CD4-positive, alpha-beta T cell treated with Interleukin-4 for 4 hours (primary cell): ENCODE measurements around the gene ENC1.
A peak's percentile ranks its signal among the peaks of the same experiment; 100 is the strongest.

Source experiments
- DNase-seq: peaks from one replicate; pipeline ENCODE4 v3.0.0-alpha.2; 2020

The ENC1 gene

GRCh38 chr5:74603376-74603775 lies 37.2 kb downstream of the ENC1 start:
- no peak for DNase-seq

- DNase-seq, result no peak
Measured at GRCh38 chr5:74599148-74599547, 41.4 kb downstream of the ENC1 start.

GRCh38 chr5:74598731-74599130 lies 41.8 kb downstream of the ENC1 start:
- DNase-seq, result no peak

DNA sequence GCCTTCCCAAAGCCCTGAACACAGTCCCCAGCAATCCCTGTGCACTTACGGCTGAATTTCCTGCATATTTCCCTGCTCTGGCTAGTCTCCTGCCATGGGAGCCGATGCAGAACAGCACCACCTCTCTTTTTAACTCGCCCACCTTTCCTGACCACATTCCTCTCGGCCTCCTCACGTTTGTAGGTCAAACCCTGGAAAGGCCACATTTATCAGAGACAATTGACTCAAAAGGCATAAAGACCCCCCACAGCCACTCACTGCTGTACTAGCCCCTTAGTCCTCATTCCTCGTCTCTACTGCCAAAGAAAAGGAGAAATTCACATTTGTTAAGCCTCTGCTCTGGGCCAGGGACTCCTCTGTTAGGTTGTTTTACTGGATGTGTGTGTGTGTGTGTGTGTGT lies 43.6 kb downstream of the ENC1 start:
- DNase-seq, result no peak

DNA sequence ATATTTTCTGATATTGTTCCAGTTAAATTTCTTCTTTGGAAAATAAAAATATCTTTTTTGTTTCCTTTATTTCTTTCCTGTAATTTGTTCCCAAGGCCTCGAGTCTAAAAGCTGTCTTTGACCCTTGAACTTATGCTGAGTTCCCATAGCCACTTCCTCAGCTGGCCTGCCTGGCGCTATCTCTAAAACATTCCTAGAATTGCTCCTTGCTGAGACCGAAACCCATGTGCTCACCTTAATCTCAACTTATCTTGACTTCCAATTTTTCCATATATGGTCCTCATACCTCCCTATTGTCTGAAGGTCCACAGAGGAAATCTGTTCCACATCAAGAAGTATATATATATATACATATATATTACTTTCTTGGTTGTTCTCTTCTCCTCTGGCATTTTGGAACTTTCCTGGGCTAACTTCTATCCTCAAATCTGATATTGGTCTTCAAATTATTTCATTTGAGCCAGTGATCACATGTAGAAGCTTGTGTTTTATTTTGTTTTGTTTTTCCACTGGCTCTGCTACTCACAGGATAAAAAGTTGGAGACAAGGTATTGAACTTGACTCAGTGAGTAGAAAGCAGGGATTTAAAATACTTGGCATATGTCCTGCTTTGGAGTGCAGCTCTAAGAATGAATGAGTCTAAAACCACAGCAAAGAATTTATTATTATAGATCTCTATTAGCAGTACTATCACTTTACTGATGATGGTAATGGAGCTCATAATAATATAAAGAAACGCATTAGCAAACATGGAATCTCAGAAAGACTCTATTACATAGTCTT lies 45.2 kb downstream of the ENC1 start:
- no peak for DNase-seq

DNA sequence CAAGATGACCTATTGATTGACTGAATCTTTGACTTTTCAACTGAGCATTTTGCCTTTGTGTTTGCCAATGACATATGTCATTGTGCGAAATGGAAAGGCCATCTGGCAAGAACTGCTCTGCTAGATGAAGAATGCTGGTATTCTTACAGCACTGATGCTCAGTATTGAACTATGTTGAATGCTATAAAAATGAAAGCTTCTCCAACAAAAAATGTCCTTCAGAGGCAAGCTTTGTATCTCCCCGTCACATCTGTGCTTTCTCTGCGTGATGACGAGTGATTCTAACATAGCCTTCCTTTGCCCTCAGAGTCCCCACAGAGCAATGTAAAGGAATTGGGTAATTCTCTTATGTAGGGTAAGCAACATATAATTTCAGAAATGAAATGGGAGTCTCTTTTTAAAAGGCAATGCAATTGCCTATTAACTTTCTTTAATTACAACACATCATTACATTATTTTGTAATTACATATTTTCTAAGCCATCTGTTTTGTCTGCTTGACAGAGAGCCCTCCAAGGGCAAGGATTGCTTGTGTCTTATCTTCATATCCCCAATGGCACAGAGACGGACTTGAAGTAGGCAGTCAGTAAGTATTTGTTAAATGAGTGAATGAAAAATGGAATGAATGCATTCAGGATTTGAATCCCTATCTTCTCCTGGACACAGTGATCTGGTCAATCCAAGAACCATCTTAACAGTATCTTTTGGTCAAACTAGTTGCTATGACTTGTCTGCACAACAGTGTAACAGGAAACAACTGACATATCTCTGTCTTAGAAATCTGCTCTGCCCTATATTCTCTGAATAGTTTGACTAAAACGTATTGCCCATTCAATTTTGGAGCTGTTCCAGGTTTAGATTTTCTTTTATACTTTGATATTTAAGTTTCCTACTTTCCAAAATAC lies 46.1 kb downstream of the ENC1 start:
- no peak for DNase-seq

- no peak for DNase-seq
Measured at GRCh38 chr5:74589204-74590056, 51.1 kb downstream of the ENC1 start.

- no peak for DNase-seq
Measured at GRCh38 chr5:74588415-74588814, 52.1 kb downstream of the ENC1 start.

GRCh38 chr5:74587890-74588289 lies 52.6 kb downstream of the ENC1 start:
- DNase-seq, result no peak

DNA sequence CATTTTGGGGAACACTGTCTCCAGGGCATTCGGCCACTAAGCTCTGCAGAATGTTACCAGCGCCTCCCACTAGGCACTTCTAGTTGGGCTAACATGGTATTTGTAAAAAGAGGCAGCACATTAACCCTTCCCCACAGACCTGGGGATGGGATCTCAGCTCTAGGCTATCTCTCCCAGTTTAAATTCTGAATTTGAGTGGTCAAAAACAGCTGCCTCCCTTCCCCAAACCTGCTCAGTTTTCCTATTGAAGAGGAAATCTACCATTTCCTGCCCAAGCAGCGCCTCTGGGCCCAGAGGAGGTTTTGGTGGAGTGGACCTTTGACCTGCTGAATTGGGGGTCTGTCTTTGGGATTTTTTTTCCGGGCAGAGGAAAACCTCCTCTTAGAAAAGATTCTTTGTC lies 53.2 kb downstream of the ENC1 start:
- DNase-seq, result no peak

DNA sequence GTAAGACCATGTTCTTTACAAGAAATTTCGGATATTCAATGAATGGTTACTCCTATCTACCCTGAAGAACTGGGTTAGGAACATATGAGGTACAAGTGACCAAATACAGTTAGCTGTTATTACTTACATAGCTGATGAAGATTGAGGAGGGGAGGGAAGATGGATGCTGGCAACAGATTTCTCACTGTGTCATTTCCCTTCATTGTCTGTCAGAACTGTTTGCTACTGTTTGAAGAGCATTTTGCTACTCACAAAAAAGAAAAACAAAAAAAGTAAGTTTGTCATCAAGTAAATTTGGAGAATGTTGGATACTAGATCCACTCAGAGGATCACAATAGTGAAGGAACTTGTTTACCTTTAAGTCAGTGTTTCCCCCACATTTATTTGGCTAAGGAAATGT lies 53.7 kb downstream of the ENC1 start:
- DNase-seq, result no peak

- no peak for DNase-seq
Measured at GRCh38 chr5:74582853-74583252, 57.7 kb downstream of the ENC1 start.

DNA sequence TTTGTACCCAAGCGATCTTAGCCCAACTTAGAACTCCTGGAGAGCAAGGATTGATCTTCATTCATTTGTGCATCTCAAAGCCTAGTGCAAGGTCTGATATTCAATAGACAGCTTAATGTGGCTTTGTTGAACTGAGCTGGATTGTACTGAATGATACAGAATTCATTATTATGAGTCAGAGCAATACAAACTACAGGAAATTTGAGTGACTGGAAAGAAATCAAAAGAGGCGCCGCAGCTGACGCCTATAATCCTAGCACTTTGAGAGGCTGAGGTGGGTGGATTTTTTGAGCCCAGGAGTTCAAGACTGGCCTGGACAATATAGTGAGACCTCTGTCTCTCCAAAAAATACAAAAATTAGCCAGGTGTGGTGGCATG lies 58.6 kb downstream of the ENC1 start:
- no peak for DNase-seq

DNA sequence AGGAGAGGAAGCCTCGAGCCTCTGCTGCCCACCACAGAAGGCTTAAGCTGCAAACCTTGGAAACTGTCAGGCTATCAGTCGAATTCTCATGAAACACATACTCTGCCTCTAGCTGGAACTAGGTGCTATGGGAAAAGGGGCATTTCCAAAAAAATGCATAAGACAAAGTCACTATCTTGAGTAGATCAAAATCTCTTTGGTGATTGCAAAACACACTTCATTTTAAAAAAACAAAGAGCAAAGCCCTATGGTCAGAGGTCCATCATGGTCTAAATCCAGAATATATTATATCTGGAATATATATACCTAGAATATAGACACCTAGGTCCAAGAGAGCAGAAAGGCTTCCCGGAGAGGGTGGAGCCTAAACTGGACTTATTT lies 59.8 kb downstream of the ENC1 start:
- DNase-seq, result no peak

DNA sequence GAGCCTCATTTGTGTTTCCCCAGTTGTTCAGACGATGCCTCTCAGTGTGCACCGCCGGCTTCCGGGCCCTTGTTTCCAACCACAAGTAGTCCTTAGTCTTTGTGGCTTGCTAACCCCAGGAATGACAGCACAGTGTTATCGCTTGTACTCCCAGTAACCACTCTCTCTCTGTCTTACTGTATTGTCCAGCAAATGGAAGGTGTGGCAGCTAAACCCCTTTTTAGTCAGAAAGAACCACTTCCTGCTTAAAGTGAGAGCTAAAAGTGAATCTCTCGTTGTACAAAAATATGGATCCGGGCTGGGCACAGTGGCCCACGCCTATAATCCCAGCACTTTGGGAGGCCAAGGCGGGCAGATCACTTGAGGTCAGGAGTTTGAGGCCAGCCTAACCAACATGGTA lies 61.3 kb downstream of the ENC1 start:
- peak; percentile 62 for DNase-seq

DNA sequence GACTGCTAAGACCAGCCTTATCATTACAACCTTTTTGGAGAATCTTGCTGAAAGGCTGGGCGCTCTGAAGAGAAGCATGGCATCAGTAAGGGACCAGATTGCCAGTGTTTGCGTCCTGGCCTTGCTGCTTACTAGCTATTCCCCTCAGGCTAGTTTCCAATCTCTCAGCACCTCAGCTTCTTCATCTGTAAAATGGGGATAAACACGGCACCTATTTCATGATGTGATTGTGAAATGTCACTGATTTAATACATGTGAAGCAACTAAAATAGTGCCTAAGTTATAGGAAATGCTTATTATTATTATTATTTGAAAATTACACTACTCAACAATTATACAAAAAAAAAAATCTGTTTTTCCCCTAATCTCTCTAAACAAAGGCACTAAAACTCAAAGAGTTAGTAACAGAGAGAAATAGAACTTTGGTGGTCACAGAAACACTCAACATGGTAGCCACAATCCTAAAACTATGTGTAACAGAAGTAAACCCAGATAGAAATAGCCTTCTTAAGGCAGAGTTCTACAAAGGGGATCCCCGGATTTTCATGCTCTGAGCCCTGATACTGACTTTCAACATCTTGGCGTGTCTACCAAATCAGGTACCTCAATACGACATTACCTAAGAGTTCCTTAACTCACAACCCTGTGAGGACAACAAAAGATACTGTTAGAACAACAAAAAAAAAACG lies 62.0 kb downstream of the ENC1 start:
- no peak for DNase-seq
